Gastroesophageal sphincter (tissue), 3 donors: ENCODE measurements around the gene BPIFB6.

ENCODE experiments used
- EP300 ChIP-seq: sonication (generic); formaldehyde crosslinking; IDR thresholded peaks from one replicate; pipeline ENCODE4 v1.6.1; 2017; ENCODE audit warnings: antibody characterized with exemption, mild to moderate bottlenecking
- POLR2A ChIP-seq, 2 donors: fragments of 450-650 bp; IDR thresholded peaks; one replicate each; pipeline ENCODE4 v1.6.1; 2017; ENCODE audit warnings: antibody characterized with exemption in 2 of 2, mild to moderate bottlenecking in 2 of 2, moderate library complexity in 1 of 2
- TF ChIP-seq, protein P1 (sequence below), 4 experiments: fragments of 200-600 bp in 2 of 4; fragments of 450-650 bp in 2 of 4; sonication (generic) in 1 of 4; IDR thresholded peaks; one replicate each; pipeline ENCODE4 v1.5.1; 2017 to 2019; ENCODE audit warnings: antibody characterized with exemption in 4 of 4, mild to moderate bottlenecking in 2 of 4, moderate library complexity in 2 of 4

DNA sequence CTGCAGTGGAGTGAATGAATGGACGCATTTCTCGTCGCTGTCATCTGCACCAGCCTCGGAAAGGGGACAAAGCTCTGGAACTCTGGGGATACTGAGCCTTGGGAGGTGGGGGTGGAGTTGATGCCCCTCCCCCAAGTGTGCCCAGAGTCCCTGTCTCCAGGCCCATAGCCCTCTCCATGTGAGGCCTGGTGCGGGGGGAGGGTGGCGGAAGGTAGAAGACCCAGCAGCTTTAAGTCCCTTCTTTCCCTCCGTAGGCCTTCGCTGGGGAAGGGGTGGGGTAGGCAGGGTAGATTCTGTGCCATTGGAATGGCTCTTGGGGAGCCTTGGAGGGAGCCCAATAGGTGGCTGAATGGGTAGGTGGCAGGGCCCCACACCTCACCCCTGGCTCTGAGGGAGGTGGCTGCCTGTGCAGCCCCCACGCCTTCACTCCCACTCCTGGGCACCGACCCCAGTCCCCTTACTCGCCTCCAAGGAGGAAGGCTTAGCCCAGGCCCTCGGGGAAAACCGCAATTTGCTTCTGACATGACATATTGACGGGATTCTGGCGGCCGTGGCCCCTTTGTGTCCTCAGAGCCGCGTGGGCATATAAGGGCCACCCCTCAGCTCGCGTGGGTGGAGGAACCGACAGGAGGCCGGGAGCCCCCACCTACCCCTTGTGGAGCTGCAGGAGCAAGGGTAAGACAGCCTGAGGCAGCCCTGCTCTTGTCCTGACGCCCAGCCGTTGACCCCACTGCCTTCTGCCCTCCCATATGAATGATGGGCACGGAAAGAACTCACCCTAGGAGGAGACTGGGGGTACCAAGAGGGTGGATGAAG is 22.1 kb downstream of the BPIFB6 start, which contains the start of gene BPIFB3:
- TF ChIP-seq POLR2A (IDR thresholded peaks at IDR 0.05) (no peak), EP300 (no peak)
- TF ChIP-seq, protein P1, sequence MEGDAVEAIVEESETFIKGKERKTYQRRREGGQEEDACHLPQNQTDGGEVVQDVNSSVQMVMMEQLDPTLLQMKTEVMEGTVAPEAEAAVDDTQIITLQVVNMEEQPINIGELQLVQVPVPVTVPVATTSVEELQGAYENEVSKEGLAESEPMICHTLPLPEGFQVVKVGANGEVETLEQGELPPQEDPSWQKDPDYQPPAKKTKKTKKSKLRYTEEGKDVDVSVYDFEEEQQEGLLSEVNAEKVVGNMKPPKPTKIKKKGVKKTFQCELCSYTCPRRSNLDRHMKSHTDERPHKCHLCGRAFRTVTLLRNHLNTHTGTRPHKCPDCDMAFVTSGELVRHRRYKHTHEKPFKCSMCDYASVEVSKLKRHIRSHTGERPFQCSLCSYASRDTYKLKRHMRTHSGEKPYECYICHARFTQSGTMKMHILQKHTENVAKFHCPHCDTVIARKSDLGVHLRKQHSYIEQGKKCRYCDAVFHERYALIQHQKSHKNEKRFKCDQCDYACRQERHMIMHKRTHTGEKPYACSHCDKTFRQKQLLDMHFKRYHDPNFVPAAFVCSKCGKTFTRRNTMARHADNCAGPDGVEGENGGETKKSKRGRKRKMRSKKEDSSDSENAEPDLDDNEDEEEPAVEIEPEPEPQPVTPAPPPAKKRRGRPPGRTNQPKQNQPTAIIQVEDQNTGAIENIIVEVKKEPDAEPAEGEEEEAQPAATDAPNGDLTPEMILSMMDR (IDR thresholded peaks at IDR 0.05), result no peak
